Smooth muscle cell of the umbilical artery (primary cell): ENCODE measurements around the gene THOC6. TPM values are rescaled to one million over a fixed set of nuclear protein-coding genes. Genes with fewer than 3 reads are reported as not detected.

Experiments
- total RNA-seq: library from RNA; depleted of rRNA; stranded (reverse); fragments of >200 nt; gene quantifications from 2 replicates; pipeline ENCODE4 v1.2.3, GENCODE V29; 2014

Gene THOC6
- 13.2 and 15.4 TPM in 2 replicates for total RNA-seq

DNA sequence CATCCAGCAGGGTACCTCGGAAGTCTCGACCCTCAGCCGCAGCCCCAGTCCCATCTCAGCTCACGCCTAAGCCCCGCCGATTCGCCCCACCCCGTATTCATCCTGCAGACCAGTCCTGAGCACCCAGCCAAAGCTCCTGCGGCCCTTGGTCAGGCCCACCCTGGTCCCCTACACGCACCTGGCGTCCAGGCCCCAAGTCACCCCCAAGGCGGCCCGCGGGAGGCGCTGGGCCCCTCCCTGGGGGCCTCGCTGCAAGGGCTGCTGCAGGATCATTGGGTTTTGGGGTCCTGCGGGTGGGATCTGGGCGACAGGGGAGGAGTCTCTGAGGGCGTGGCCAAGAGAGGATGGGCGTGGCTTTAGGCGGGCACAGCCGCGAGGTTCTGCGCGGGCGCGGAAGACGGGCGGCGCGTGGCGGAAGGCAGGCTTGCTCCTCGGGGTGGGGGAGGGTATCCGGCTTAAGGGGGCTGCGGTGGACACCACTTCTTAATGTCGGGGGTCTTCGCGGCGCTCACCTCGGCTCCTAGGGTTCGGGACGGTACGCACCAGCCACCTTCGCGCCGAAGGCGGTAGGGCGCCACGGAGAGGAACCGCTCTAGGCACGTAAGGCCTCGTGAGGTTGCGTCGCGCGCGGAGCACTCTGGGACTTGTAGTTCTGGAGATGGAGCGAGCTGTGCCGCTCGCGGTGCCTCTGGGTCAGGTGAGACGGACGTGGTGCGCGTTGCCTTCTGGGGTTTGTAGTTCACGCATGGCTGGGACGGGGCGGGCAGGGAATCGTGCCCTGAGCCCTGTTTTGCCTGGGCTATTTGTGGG lies at the start of gene THOC6, which contains the start of gene HCFC1R1:
THOC6 (plus strand) TSS at position 367 of the 810 bp plus-strand sequence; CDS start at position 659, 292 bp downstream.
HCFC1R1 (minus strand) TSS at position 274 of the 810 bp plus-strand sequence; CDS start at position 273, 1 bp downstream.

DNA sequence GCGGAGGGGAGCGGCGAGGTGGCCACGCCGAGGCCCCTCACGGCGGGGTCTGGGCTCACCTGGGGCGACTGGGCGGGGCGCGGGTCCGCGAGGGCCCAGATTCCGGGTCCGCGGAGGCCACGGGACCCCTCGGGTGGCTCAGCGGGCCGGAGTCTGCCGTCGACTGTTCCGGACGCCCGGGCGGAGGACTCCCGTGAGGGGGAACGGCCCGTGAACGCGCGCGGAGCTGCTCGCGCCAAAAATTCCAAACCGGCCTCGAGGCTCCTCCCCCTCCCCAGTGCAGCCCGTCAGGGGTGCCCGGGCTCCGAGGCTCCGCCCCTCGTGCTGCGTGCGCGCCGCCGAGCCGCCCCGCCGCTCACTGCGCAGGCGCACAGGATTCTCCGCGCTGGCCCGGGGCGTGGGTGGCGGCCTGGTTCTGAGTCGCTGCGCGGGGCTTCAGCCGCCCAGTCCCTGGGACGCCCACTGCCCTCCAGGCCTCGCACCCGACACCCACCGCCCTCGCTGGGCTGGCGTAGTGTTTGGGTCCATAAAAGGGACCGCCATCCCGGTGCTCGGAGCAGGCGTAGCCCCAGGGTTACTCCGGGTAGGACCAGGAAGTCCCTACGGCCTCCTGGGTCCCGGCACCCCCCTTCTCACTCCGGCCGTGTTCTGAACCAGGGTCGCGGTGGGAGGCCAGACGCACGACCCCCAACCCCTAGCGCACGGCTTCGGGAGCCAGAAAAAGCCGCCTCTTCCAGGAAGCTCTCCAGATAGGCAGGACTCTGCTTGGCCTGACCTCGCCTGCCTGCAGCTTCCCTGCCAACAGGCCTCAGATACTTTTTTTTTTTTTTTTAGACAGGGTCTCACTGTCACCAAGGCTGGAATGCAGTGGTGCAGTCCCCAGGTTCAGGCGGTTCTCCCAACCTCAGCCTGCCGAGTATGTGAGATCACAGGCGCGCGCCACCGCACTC lies 43.3 kb upstream of the THOC6 start, which contains the start of gene PKMYT1:
PKMYT1 (minus strand) TSS at position 220 of the 950 bp plus-strand sequence. CDS start 789 bp downstream, outside the sequence.

DNA sequence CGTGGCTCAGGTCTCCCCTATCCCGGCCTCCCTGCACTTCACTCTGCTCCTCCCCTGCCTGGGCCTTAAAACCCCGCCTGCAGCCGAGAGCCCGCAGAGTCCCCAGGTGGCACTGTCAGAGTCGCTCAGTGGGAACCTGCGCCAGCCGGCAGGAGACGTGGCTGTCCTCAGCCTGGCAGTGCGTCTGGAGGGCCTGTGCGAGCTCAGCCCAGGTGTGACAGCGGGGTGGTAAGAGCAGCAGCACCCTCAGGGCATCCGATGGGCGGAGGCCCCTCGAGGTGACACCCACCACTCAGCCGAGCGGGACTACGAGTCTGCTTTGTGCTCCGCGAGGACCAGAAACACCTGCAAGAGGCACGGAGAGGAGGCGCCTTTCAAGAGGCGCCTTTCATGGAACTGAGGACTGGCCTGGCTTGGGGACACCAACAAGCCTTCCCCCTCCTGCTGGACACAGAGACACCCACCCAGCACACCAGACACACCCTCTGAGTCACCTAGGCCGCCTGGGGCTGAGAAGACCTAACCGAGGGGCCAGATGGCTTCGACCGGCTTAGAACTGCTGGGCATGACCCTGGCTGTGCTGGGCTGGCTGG lies 10.9 kb upstream of the THOC6 start, which contains the start of gene CLDN9:
CLDN9 (plus strand) TSS at position 96 of the 593 bp plus-strand sequence; CDS start at position 536, 440 bp downstream.

DNA sequence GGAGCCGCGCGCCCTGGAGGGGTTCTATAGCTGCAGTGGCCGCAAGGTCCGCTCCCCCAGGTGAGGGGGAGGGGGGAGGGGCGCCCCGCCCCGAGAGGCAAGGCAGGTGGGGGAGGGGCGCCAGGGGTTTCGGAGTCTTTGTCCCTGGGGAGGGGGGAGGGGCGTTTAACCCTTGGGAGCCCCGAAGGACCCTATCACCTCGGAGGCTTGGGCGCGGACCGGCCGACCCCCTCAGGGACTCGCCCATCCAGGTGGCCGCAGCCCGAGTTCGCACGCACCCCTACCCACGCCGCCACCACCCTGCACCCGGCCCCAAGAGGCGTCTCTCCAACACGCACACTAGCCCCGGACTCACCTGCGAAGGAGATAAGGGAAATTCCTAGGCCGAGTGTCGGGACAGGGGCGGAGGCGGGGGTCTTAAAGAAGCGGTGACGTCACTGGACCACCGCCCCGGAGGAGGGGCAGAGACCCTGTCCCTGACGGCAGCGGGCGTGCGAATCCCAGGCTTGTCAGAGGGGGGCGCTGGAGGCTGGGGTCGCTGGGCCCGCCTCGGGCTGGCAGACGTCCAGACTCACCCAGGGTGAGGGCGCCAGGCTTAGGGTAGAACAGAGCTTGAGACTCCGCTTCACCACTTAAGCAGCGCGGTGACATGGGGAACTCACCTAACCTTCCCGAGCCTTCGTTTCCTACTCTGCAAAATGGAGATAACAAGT lies 5.9 kb upstream of the THOC6 start, which contains the start of gene CLDN6:
CLDN6 (minus strand) TSS at position 390 of the 713 bp plus-strand sequence. CDS start 2,162 bp downstream, outside the sequence.

DNA sequence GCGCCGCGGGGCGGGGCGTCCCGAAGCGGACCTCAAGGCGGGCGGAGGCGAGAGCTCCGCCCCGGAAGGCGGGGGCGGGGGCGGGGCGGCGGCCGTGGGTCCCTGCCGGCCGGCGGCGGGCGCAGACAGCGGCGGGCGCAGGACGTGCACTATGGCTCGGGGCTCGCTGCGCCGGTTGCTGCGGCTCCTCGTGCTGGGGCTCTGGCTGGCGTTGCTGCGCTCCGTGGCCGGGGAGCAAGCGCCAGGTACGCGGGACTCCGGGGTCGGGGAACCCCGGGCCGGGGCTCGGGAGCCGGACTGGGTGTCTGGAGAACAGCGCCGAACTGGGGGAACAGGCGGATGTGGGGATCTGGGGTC lies 3.6 kb upstream of the THOC6 start, which contains the start of gene TNFRSF12A:
TNFRSF12A (plus strand) TSS at position 122 of the 357 bp plus-strand sequence; CDS start at position 152, 30 bp downstream.

DNA sequence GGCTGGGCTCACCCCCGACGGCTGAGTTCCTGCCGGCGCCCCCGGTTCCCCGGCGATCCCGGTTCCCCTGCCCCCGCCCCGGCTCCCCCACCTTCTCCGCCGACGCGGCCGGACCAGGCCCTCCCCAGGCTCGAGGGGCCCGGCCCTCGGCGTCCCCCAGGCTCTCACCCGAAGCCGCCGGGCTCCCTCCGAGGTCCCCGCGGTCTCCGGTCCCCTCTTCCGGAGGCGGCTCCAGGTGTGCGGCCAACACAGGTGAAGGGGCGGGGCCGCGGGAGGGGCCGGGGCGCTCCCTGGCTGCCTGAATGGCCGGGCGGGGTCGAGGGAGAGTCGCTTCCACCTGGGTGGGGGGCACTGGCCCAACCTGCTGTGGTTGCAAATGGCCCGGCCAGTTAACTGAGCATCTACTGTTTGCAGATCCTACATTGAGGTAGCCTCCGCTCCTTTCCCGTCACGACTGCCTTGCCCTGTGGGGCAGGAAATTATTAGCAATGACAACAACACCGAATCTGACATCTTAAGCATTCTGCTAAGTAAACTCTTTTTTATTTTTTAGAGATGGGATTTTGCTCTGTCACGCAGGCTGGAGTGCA lies 13.0 kb downstream of the THOC6 start, which contains the start of gene BICDL2:
BICDL2 (minus strand) TSS at position 219 of the 590 bp plus-strand sequence. CDS start 1,448 bp downstream, outside the sequence.

DNA sequence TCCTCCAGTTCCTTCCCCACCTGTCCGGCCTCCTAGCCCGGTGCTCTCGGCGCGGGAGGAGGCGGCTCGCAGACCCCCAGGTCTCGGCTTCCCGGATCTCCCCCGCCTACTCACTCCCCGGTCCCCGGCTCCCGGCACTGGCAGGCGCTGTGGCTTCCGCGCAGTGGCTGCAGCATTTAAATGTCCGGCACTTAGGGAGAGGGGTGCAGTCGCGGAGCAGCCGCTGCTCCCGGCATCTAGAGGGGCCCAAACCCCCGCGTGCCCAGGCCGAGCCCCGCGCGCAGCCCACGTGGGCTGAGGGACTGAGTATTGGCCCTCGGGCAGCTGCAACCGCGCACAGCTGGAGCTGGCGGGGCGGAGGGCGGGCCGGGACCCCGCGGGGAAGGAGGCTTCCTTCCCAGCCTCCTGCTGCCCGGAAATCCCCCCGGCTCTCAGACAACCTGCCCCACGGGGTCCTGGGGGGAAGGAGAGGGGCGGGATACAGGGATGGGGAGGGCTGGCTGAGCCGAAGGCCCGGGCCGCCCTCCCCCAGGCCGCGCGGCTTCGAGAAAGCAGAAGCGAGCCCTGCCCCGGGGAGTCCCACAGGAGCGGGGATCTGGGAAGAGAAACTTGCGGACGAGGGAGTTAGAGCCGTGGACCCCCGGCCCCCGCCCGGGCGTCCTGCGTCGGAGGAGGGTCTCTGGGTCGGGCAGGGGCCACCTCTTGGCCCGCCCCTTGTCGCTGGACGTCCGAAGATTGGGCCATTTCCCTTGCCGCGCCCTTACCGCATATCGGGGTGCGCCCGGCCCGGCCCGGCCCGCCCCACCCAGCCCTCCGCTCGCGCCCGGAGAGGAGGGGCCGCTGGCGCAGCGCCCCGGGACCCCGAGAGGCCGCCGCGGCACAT lies 22.2 kb downstream of the THOC6 start, which contains the start of gene MMP25:
MMP25 (plus strand) TSS at position 804 of the 883 bp plus-strand sequence. CDS start 357 bp downstream, outside the sequence.

DNA sequence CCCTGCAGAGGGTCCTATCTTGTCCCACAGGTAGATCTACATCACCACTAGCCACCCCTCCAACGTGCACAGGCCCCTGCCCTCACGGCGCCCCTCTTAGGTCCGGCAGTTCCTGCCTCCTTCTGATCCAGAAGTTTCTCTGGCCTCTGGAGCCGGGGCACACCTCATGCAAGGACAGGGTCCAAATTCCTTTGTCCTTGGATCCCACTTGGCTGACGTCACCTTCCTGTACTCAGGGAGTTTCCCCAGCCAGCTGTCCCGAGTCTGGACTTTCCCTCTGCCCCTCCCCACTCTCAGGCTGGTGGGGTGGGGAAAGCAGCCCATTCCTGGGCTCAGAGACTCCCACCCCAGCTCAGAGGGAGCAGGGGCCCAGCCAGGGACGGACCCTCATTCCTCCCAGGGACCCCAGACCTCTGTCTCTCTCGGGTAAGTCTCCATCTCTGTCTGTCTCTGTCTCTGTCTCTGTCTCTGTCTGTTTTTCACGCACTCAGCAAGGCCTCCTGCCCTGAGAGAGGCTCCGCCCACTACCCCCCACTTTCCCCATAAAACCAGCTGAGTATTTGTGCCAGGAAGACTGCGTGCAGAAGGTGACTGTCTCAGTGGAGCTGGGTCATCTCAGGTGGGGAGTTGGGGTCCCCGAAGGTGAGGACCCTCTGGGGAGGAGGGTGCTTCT lies 41.4 kb downstream of the THOC6 start, which contains the start of gene IL32:
IL32 (plus strand) TSS at position 572 of the 673 bp plus-strand sequence. CDS start 172 bp downstream, outside the sequence.

Other genes starting within 250 kb of the THOC6 start
- gene ELOB, start 246.8 kb upstream of the THOC6 start, total RNA-seq: 124 and 257 TPM in 2 replicates
- gene PRSS33, start 236.5 kb upstream of the THOC6 start, total RNA-seq: not detected in 2 replicates
- not detected in 2 replicates for gene PRSS41, start 225.6 kb upstream of the THOC6 start, total RNA-seq
- gene PRSS21, start 206.8 kb upstream of the THOC6 start, total RNA-seq: not detected in 2 replicates
- not detected in 2 replicates for gene ZG16B, start 193.7 kb upstream of the THOC6 start, total RNA-seq
- gene PRSS22, start 165.9 kb upstream of the THOC6 start, total RNA-seq: not detected in 2 replicates
- 37.6 and 59.4 TPM in 2 replicates for gene FLYWCH2, start 140.8 kb upstream of the THOC6 start, total RNA-seq
- 44.8 and 58.7 TPM in 2 replicates for gene FLYWCH1, start 112.1 kb upstream of the THOC6 start, total RNA-seq
- gene KREMEN2, start 59.8 kb upstream of the THOC6 start, total RNA-seq: not detected in 2 replicates
- gene PAQR4, start 54.7 kb upstream of the THOC6 start, total RNA-seq: 0.89 and 4.6 TPM in 2 replicates
- 0.59 and 4.2 TPM in 2 replicates for gene PKMYT1, start 43.6 kb upstream of the THOC6 start, total RNA-seq
- not detected in 2 replicates for gene CLDN9, start 11.1 kb upstream of the THOC6 start, total RNA-seq
- 0.30 TPM in 1 of 2 replicates, not detected in the other for gene CLDN6, start 5.9 kb upstream of the THOC6 start, total RNA-seq
- gene TNFRSF12A, start 3.7 kb upstream of the THOC6 start, total RNA-seq: 267 and 333 TPM in 2 replicates
- gene HCFC1R1, start 93 bp upstream of the THOC6 start, total RNA-seq: 7.8 and 11.3 TPM in 2 replicates
- gene BICDL2, start 12.9 kb downstream of the THOC6 start, total RNA-seq: 0.28 and 0.59 TPM in 2 replicates
- gene MMP25, start 22.5 kb downstream of the THOC6 start, total RNA-seq: not detected in 2 replicates
- 12.5 and 23.7 TPM in 2 replicates for gene IL32, start 41.6 kb downstream of the THOC6 start, total RNA-seq
- gene ZSCAN10, start 75.3 kb downstream of the THOC6 start, total RNA-seq: not detected in 2 replicates
- 12.2 and 14.9 TPM in 2 replicates for gene ZNF205, start 88.6 kb downstream of the THOC6 start, total RNA-seq
- gene ZNF213, start 111.0 kb downstream of the THOC6 start, total RNA-seq: 8.0 and 14.0 TPM in 2 replicates
- not detected in 2 replicates for gene OR1F1, start 164.2 kb downstream of the THOC6 start, total RNA-seq
- 8.0 and 10.1 TPM in 2 replicates for gene ZNF200, start 211.1 kb downstream of the THOC6 start, total RNA-seq
- 0.14 TPM in 1 of 2 replicates, not detected in the other for gene MEFV, start 232.6 kb downstream of the THOC6 start, total RNA-seq